Stimulated activated naive CD8-positive, alpha-beta T cell treated with anti-CD3 and anti-CD28 coated beads, Interleukin-15, Interleukin-2, amounts not matched to agents 100 U/mL and 50 U/mL, for 24 hours (primary cell): Measurements from ENCODE around the gene C1QL4.
"Not testable (repeated sequence)": the region's sequence is repeated elsewhere in the genome, so short reads cannot be mapped to it uniquely, and the experiment has no call there.

Source experiments
- ATAC-seq: fragments of 150-1000 bp; cut with Tn5 transposase; one replicate; pipeline ENCODE4 v1.10.0; 2021
- DNase-seq: peaks from one replicate; pipeline ENCODE4 v3.0.0; 2021

The C1QL4 gene

DNA sequence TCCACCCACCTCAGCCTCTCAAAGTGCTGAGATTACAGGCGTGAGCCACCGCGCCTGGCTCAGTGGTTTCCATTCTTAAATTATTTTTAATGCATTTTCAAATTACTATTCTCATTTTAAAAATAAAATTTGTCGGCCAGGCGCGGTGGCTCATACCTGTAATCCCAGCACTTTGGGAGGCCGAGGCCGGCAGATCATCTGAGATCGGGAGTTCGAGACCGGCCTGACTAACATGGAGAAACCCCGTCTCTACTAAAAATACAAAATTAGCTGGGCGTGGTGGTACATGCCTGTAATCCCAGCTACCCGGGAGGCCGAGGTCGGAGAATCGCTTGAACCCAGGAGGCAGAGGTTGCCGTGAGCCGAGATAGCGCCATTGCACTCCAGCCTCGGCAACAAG lies 3.2 kb downstream of the C1QL4 start:
- not testable (repeated sequence) for ATAC-seq, DNase-seq

DNA sequence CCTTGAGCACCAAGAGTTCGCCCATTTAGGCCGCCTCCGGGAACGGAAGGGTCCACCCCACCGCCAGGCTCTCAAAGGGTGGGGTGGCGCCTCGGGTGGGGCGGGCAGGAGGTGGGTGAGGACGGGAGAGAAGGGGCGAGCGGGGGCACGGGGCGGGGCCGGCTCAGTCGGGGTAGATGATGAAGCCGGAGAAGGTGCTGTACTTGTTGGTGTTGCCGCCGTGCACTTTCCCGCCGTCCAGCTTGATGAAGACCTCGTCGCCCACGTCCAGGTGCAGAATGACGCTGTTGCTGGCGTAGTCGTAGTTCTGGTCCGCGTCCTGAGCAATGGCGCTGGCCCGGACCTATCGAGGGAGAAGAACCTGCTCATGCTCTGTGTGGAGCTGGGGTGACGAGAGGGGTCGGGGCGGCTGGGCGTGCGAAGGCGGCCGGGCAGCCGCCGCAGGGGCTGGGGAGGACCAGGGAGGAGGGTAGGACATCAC lies 4.1 kb downstream of the C1QL4 start:
- ATAC-seq (no peak), DNase-seq (no peak)

GRCh38 chr12:49332441-49332861 lies 4.5 kb downstream of the C1QL4 start:
- ATAC-seq, result no peak
- no peak for DNase-seq

DNA sequence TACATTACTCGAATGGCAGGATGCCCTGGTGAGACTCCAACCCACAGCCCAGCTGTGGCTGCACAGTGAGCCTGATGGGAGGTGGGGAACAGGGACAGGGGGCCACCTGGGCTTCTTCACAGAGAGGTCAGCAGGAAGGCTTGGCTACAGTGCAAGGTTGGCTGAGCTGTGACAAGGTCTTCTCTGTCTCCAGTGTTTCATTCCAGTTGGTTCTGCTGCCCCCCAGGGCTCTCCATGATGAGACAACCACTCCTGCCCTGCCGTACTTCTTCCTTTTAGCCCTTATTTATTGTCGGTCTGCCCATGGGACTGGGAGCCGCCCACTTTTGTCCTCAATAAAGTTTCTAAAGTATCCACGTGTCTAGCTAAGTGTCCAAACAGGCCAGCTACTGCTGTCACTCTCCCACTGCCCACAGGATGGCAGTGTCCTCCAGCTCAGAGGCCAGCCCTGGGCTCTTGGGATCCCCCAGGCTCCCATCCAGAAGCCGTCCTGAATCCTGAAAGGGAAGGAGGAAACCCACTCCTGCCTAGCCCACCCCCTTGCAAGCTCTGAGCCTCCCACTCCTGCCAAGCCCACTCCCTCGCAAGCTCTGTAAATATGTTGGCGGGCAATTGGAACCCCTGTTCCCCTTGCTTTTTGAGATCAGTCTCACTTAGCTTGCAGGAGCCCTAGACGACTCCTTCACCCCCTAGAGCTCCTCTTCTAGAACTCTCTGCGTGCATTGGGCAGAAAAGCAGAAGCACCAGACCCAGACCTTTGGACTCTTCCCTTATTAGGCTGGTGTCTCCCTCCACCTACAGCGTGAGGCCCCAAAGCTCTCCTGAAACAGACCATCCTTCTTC lies 5.4 kb downstream of the C1QL4 start:
- DNase-seq (no peak), ATAC-seq (no peak)

DNA sequence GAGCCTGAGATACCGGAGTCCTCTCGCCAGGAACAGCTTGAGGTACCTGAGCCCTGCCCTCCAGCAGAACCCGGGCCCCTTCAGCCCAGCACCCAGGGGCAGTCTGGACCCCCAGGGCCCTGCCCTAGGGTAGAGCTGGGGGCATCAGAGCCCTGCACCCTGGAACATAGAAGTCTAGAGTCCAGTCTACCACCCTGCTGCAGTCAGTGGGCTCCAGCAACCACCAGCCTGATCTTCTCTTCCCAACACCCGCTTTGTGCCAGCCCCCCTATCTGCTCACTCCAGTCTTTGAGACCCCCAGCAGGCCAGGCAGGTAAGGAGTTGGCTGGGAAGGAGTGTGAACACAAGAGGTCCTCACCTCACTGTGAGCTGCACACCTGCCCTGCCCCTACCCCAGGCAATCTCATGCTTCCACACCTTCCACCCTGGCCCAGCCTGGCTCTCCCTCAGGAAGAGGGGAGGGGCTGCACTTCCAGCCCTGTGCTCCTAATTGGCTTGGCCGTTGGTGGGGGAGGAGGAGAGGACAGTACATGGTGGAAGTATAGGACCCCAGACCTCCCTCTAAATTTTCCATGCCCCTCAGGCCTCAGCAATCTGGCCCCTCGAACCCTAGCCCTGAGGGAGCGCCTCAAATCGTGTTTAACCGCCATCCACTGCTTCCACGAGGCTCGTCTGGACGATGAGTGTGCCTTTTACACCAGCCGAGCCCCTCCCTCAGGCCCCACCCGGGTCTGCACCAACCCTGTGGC lies 6.2 kb downstream of the C1QL4 start:
- DNase-seq (no peak), ATAC-seq (no peak)

GRCh38 chr12:49330032-49330619 lies 6.9 kb downstream of the C1QL4 start:
- ATAC-seq (no peak), DNase-seq (no peak)

DNA sequence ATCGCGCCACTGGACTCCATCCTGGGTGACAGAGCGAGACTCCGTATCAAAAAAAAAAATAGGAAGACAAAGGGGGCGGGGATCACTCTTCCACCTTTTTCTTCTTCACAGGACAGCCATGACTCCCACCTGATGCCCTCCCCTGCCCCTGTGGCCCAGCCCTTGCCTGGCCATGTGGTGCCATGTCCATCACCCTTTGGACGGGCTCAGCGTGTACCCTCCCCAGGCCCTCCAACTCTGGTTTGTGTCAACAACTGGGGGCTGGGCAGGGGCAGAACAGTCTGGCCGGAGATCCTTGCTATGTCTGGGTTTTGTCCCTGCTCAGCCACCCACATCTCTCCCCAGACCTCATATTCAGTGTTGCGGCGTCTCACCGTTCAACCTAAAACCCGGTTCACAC lies 8.2 kb downstream of the C1QL4 start:
- ATAC-seq (no peak), DNase-seq (no peak)

GRCh38 chr12:49327887-49328286 lies 9.1 kb downstream of the C1QL4 start:
- no peak for DNase-seq

GRCh38 chr12:49327368-49327767 lies 9.6 kb downstream of the C1QL4 start:
- ATAC-seq (no peak), DNase-seq (no peak)

More at GRCh38 chr12:49327887-49328286, 9.1 kb downstream of the C1QL4 start:
- no peak for ATAC-seq

GRCh38 chr12:49325606-49326005 lies 11.4 kb downstream of the C1QL4 start:
- ATAC-seq, result no peak
- no peak for DNase-seq

- DNase-seq, result no peak
- no peak for ATAC-seq
These were observed 13.4 kb downstream of the C1QL4 start for GRCh38 chr12:49323524-49324097.

GRCh38 chr12:49322708-49323523 lies 14.1 kb downstream of the C1QL4 start, which contains the start of gene TROAP:
TROAP (plus strand) TSS chr12:49323255; CDS start chr12:49323609, 354 bp downstream.
- ATAC-seq (peak; percentile 98), DNase-seq (peak; percentile 96)

DNA sequence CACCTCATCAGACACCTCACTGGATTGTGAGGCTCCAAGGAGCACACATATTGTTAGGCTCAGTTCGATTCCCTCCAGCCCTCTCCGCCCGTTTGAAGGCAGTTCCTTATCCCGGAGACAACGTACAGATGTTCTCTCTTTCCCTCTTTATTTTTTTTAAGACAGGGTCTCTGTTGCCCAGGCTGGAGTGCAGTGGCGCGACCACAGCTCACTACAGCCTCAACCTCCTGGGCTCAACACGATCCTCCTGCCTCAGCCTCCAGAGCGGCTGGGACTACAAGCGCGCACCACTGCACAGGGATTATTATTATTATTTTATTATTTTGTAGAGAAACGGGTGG lies 14.7 kb downstream of the C1QL4 start:
- ATAC-seq (no peak), DNase-seq (no peak)

DNA sequence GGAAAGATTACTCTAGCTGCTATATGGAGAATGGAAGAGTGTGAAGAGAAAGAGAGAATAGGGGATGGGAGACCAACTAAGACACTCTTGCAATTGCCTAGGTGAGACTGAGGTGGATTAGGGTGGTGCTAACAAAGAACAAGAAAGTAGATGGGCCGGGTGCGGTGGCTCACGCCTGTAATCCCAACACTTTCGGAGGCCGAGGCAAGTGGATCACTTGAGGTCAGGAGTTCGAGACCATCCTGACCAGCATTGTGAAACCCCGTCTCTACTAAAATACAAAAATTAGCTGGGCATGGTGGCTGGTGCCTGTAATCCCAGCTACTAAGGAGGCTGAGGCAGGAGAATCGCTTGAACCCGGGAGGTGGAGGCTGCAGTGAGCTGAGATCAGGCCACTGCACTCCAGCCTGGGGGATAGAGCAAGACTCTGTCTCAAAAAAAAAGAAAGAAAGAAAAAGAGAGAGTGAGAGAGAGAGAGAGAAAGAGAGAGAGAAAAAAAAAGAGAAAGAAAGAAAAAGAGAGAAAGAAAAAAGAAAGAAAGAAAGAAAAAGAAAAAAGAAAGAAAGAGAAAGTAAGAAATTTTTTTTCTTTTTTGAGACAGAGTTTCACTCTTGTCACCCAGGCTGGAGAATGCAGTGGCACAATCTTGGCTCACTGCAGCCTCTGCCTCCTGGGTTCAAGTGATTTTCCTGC lies 16.4 kb downstream of the C1QL4 start:
- ATAC-seq, DNase-seq: not testable (repeated sequence)

- not testable (repeated sequence) for ATAC-seq, DNase-seq
These were observed 19.9 kb downstream of the C1QL4 start for GRCh38 chr12:49317118-49317517.

DNA sequence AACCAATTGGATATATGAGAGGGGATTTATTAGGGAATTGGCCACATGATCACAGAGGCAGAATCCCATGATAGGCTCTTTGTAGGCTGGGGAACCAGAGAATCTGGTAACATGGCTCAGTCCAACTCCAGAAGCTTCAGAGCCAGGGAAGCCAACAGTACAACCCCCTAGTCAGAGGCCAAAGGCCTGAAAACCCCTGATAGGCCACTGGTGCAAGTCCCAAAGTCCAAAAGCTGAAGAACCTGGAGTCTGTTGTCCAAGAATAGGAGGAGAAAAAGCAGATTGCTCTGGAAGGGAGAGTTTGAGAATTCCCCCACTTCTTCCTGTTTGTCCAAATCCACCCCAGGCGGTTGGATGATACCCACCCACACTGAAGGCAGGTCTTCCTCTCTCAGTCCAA lies 22.2 kb downstream of the C1QL4 start:
- ATAC-seq (no peak), DNase-seq (no peak)

DNA sequence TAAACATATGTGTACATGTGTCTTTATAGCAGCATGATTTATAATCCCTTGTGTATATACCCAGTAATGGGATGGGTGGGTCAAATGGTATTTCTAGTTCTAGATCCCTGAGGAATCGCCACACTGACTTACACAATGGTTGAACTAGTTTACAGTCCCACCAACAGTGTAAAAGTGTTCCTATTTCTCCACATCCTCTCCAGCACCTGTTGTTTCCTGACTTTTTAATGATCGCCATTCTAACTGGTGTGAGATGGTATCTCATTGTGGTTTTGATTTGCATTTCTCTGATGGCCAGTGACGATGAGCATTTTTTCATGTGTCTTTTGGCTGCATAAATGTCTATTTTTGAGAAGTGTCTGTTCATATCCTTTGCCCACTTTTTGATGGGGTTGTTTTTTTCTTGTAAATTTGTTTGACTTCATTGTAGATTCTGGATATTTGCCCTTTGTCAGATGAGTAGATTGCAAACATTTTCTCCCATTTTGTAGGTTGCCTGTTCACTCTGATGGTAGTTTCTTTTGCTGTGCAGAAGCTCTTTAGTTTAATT lies 26.5 kb downstream of the C1QL4 start:
- not testable (repeated sequence) for DNase-seq

DNA sequence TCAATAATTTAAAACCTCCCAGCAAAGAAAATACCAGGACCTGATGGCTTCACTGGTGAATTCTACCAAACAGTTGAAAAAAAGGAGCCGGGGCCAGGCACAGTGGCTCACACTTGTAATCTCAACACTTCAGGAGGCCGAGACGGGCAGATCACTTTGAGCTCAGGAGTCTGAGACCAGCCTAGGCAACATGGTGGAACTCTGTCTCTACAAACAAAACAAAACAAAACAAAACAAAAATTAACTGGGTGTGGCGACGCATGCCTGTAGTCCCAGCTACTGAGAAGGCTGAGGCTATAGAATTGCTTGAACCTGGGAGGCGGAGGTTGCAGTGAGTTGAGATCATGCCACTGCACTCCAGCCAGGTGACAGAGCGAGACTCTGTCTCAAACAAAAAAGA lies 27.6 kb downstream of the C1QL4 start:
- DNase-seq (no peak), ATAC-seq (no peak)

More for the DNA sequence above, 26.5 kb downstream of the C1QL4 start:
- not testable (repeated sequence) for ATAC-seq

GRCh38 chr12:49305762-49306510 lies 31.1 kb downstream of the C1QL4 start:
- DNase-seq, result no peak
- ATAC-seq, result no peak

- ATAC-seq (no peak), DNase-seq (no peak)
These were observed 32.8 kb downstream of the C1QL4 start for GRCh38 chr12:49304161-49304560.
